Lower leg skin (tissue), 3 donors: ENCODE data around the gene SHISA4.

Source experiments
- CTCF ChIP-seq, 3 donors: fragments of 450-650 bp; IDR thresholded peaks; one replicate each; pipeline ENCODE4 v1.5.1; 2016; ENCODE audit warnings: antibody characterized with exemption in 3 of 3, mild to moderate bottlenecking in 3 of 3, moderate library complexity in 2 of 3
- POLR2A ChIP-seq, 2 donors: fragments of 450-650 bp; IDR thresholded peaks; one replicate each; pipeline ENCODE4 v1.6.1; 2016 to 2017; ENCODE audit warnings: antibody characterized with exemption in 2 of 2, mild to moderate bottlenecking in 1 of 2, moderate library complexity in 1 of 2

- no peak for TF ChIP-seq POLR2A (IDR thresholded peaks at IDR 0.05)
- TF ChIP-seq CTCF (IDR thresholded peaks at IDR 0.05) = no peak
Measured at GRCh38 chr1:201933840-201934430, 45.2 kb downstream of the SHISA4 start.
